HCT116 (cell line): Measurements from ENCODE around the gene HEATR3. TPM values are rescaled to one million over a fixed set of nuclear protein-coding genes. Genes with fewer than 3 reads are reported as not detected.

Source experiments
- ATAC-seq: fragments of 200-7000 bp; cut with Tn5 transposase; 2 replicates; pipeline ENCODE4 v1.9.1; 2020; ENCODE audit warnings: mild to moderate bottlenecking, moderate library complexity
- BruUV-seq: library from RNA; stranded (reverse); fragments of 400-500 nt; replicated peaks from 2 replicates; lab custom pipeline; 2021; lab: Mats Ljungman, UMichigan
- CTCF ChIA-PET: fragments of 300-600 bp; sonication (Branson Sonifier 250); formaldehyde crosslinking; loops from one replicate; lab custom pipeline; 2021; ENCODE audit warnings: antibody characterized with exemption; lab: Charles Lee
- POLR2A ChIA-PET: fragments of 300-600, 350-600 bp; sonication (Branson Sonifier 250); formaldehyde crosslinking; loops from one replicate; lab custom pipeline; 2021; ENCODE audit warnings: antibody characterized with exemption; lab: Charles Lee
- RAD21 ChIA-PET, 2 experiments: fragments of 300-600 bp; sonication (Branson Sonifier 250); formaldehyde crosslinking; loops; one replicate each; lab custom pipeline; 2023; ENCODE audit warnings: low total read pairs in 2 of 2; ENCODE audit not compliant: uncharacterized antibody in 2 of 2, unreplicated experiment in 2 of 2, low non-redundant PET in 1 of 2; lab: Charles Lee
- DNase-seq: peaks from one replicate; pipeline ENCODE4 v3.0.0-alpha.2; 2010; ENCODE audit warnings: low read depth, low spot score
- H2AFZ ChIP-seq: fragments of 200-600 bp; shearing (Covaris generic), sonication (generic); 2 replicates; pipeline ENCODE4 v1.6.1; 2017; ENCODE audit warnings: low read depth, mixed run types, mixed read lengths, antibody characterized with exemption, low read length; ENCODE audit not compliant: poor library complexity, severe bottlenecking
- H3K27ac ChIP-seq: 2 replicates; pipeline ENCODE4 v1.5.1; 2012; ENCODE audit warnings: low read depth, low read length
- H3K27me3 ChIP-seq: fragments of 200-600 bp; sonication (generic); 2 replicates; pipeline ENCODE4 v1.6.1; 2016; ENCODE audit warnings: mixed run types, low read length, mixed read lengths; ENCODE audit not compliant: insufficient read depth
- H3K36me3 ChIP-seq, 2 experiments: fragments of 200-500 bp in 1 of 2; fragments of 200-600 bp in 1 of 2; sonication (Bioruptor generic) in 1 of 2; sonication (generic) in 1 of 2; 2 replicates each; pipeline versions ENCODE4 v1.5.1 to v1.6.1; 2014 to 2016; ENCODE audit warnings: low read length in 2 of 2, inconsistent platforms in 1 of 2, mixed read lengths in 1 of 2, mixed run types in 1 of 2; ENCODE audit not compliant: insufficient read depth in 2 of 2, control insufficient read depth in 1 of 2
- H3K4me1 ChIP-seq, 2 experiments: fragments of 200-600 bp in 1 of 2; sonication (generic) in 1 of 2; 2 replicates each; pipeline versions ENCODE4 v1.5.1 to v1.6.1; 2012 to 2017; ENCODE audit warnings: low read length in 2 of 2, inconsistent platforms in 1 of 2, mild to moderate bottlenecking in 1 of 2, mixed read lengths in 1 of 2, mixed run types in 1 of 2, moderate library complexity in 1 of 2; ENCODE audit not compliant: insufficient read depth in 2 of 2, control insufficient read depth in 1 of 2
- H3K4me2 ChIP-seq: fragments of 200-600 bp; sonication (generic); 2 replicates; pipeline ENCODE4 v1.6.1; 2017; ENCODE audit warnings: mixed run types, low read length, mixed read lengths
- H3K4me3 ChIP-seq, 2 experiments: fragments of 200-600 bp in 1 of 2; sonication (generic) in 1 of 2; replicated peaks in 1 of 2; 2 replicates each; pipeline ENCODE4 v1.5.1; 2011 to 2016; ENCODE audit warnings: low read length in 2 of 2, control low read depth in 1 of 2, low read depth in 1 of 2, mild to moderate bottlenecking in 1 of 2, mixed read lengths in 1 of 2, mixed run types in 1 of 2
- H3K79me2 ChIP-seq: fragments of 200-600 bp; sonication (generic); 2 replicates; pipeline ENCODE4 v1.6.1; 2017; ENCODE audit warnings: mild to moderate bottlenecking, mixed run types, low read length, moderate library complexity, mixed read lengths; ENCODE audit not compliant: insufficient read depth
- H3K9ac ChIP-seq: fragments of 200-600 bp; sonication (generic); 2 replicates; pipeline ENCODE4 v1.6.1; 2016; ENCODE audit warnings: low read length, mixed read lengths
- H3K9me2 ChIP-seq: fragments of 200-600 bp; sonication (generic), shearing (Covaris generic); 2 replicates; pipeline ENCODE4 v1.6.1; 2017; ENCODE audit warnings: mixed run types, mild to moderate bottlenecking, moderate library complexity; ENCODE audit not compliant: insufficient read depth
- H3K9me3 ChIP-seq, 2 experiments: fragments of 200-500 bp in 1 of 2; fragments of 200-600 bp in 1 of 2; sonication (Bioruptor generic) in 1 of 2; sonication (generic) in 1 of 2; 2 replicates each; pipeline ENCODE4 v1.6.1; 2014 to 2017; ENCODE audit warnings: low read length in 2 of 2, mixed read lengths in 2 of 2, inconsistent platforms in 1 of 2, low read depth in 1 of 2, mild to moderate bottlenecking in 1 of 2, mixed run types in 1 of 2, moderate library complexity in 1 of 2; ENCODE audit not compliant: control insufficient read depth in 1 of 2, insufficient read depth in 1 of 2
- H4K20me1 ChIP-seq: fragments of 200-600 bp; sonication (generic), shearing (Covaris generic); 2 replicates; pipeline ENCODE4 v1.6.1; 2017; ENCODE audit warnings: mixed run types, mild to moderate bottlenecking, moderate library complexity; ENCODE audit not compliant: insufficient read depth
- EGR1 ChIP-seq: IDR thresholded peaks from 2 replicates; pipeline ENCODE4 v1.6.1; 2012; ENCODE audit warnings: low read depth
- FOSL1 ChIP-seq: IDR thresholded peaks from 2 replicates; pipeline ENCODE4 v1.6.1; 2012; ENCODE audit warnings: low read depth
- JUND ChIP-seq: IDR thresholded peaks from 2 replicates; pipeline ENCODE4 v1.6.1; 2012
- POLR2A ChIP-seq: IDR thresholded peaks from 2 replicates; pipeline ENCODE4 v1.7.0; 2011; ENCODE audit warnings: borderline replicate concordance; ENCODE audit not compliant: insufficient read depth, insufficient read length; ENCODE audit errors: extremely low read depth
- RAD21 ChIP-seq: IDR thresholded peaks from 2 replicates; pipeline ENCODE4 v1.6.1; 2012; ENCODE audit warnings: low read depth, mild to moderate bottlenecking
- REST ChIP-seq: IDR thresholded peaks from 2 replicates; pipeline ENCODE4 v1.6.1; 2012; ENCODE audit warnings: low read depth
- SP1 ChIP-seq: IDR thresholded peaks from 2 replicates; pipeline ENCODE4 v1.6.1; 2012; ENCODE audit warnings: low read depth
- YY1 ChIP-seq: IDR thresholded peaks from 2 replicates; pipeline ENCODE4 v1.6.1; 2011; ENCODE audit warnings: low read length, low read depth, moderate library complexity, mild to moderate bottlenecking; ENCODE audit not compliant: insufficient replicate concordance; ENCODE audit errors: extremely low read depth
- intact Hi-C: fragments of 100-400 bp; cut with micrococcal nuclease; formaldehyde crosslinking; loops from 2 replicates; pipeline ENCODE4 v1.10.0; 2022
- total RNA-seq: library from RNA; stranded (reverse); gene quantifications from one replicate; pipeline ENCODE4 v1.2.1, GENCODE V29; 2021; ENCODE audit not compliant: unreplicated experiment
- TF ChIP-seq, protein P1 (sequence below), 3 experiments: fragments of 200-600 bp in 1 of 3; sonication (generic) in 1 of 3; IDR thresholded peaks in 2 of 3; conservative IDR thresholded peaks in 1 of 3; 2 replicates each; pipeline ENCODE4 v1.5.1; 2012 to 2017; ENCODE audit warnings: low read depth in 2 of 3, low read length in 2 of 3, antibody characterized with exemption in 1 of 3, borderline replicate concordance in 1 of 3, control low read depth in 1 of 3, mild to moderate bottlenecking in 1 of 3, mixed read lengths in 1 of 3, mixed run types in 1 of 3, moderate library complexity in 1 of 3; ENCODE audit not compliant: insufficient read depth in 1 of 3

Gene HEATR3
- total RNA-seq, 1 experiment from 2014 or later = 16.3 TPM

- Histone ChIP-seq H4K20me1 (no peaks in the 10 kb centered on the region), H3K9me2 (no peaks in the 10 kb centered on the region), H3K4me2 (no peak overlapping the region), H3K79me2 (no peaks in the 10 kb centered on the region), H3K4me3 (no peak overlapping the region), H3K27ac (no peak overlapping the region), H3K9me3 (no peaks in the 10 kb centered on the region), H3K9ac (no peak overlapping the region), H3K4me1 (no peaks in the 10 kb centered on the region), H3K27me3 (no peaks in the 10 kb centered on the region), H2AFZ (no peak overlapping the region), H3K36me3 (no peaks in the 10 kb centered on the region)
- BruUV-seq = no TSS peak
- POLR2A ChIA-PET = no interaction called here
- DNase-seq (no peak), ATAC-seq (no peak)
- intact Hi-C loops = no loop called here
- CTCF ChIA-PET = no interaction called here
- RAD21 ChIA-PET = no interaction called here
- TF ChIP-seq, protein P1, sequence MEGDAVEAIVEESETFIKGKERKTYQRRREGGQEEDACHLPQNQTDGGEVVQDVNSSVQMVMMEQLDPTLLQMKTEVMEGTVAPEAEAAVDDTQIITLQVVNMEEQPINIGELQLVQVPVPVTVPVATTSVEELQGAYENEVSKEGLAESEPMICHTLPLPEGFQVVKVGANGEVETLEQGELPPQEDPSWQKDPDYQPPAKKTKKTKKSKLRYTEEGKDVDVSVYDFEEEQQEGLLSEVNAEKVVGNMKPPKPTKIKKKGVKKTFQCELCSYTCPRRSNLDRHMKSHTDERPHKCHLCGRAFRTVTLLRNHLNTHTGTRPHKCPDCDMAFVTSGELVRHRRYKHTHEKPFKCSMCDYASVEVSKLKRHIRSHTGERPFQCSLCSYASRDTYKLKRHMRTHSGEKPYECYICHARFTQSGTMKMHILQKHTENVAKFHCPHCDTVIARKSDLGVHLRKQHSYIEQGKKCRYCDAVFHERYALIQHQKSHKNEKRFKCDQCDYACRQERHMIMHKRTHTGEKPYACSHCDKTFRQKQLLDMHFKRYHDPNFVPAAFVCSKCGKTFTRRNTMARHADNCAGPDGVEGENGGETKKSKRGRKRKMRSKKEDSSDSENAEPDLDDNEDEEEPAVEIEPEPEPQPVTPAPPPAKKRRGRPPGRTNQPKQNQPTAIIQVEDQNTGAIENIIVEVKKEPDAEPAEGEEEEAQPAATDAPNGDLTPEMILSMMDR (IDR thresholded peaks at IDR 0.05 in 2 of 3, conservative IDR thresholded peaks at IDR 0.05 in 1 of 3; ENCODE audit: borderline replicate concordance in 1 of 3, insufficient read depth in 1 of 3, low read depth in 2 of 3, low read length in 2 of 3) = no peak
- TF ChIP-seq FOSL1 (no peak), YY1 (no peak), REST (no peak), POLR2A (no peak), SP1 (no peak), EGR1 (no peak), JUND (no peak), RAD21 (no peak)
Measured at GRCh38 chr16:50043358-50043757, 22.4 kb upstream of the HEATR3 start.
